ENCODE results near the gene NFIX.
"Not testable (repeated sequence)": the region's sequence is repeated elsewhere in the genome, so short reads cannot be mapped to it uniquely, and the experiment has no call there.

Gene NFIX

GRCh38 chr19:12959481-12959880 is 35.8 kb upstream of the NFIX start:
- no peak for DNase-seq

GRCh38 chr19:12965017-12965811 is 30.1 kb upstream of the NFIX start:
- peak; percentile 87 for DNase-seq

- no peak for DNase-seq
These were observed 29.5 kb upstream of the NFIX start for GRCh38 chr19:12965812-12966135.

GRCh38 chr19:12967907-12968306 is 27.4 kb upstream of the NFIX start:
- no peak for DNase-seq

GRCh38 chr19:12969292-12969988 is 25.8 kb upstream of the NFIX start, which contains the start of gene DAND5:
TSS of gene DAND5 (plus strand) at chr19:12969576. CDS start at chr19:12969661, 85 bp downstream.
- no peak for DNase-seq

GRCh38 chr19:12970070-12970820 is 25.0 kb upstream of the NFIX start:
- DNase-seq, result no peak

GRCh38 chr19:12973236-12973635 is 22.0 kb upstream of the NFIX start:
- DNase-seq, result no peak

- DNase-seq, result no peak
These were observed 20.7 kb upstream of the NFIX start for GRCh38 chr19:12974301-12975220.

GRCh38 chr19:12975221-12975741 is 20.0 kb upstream of the NFIX start:
- DNase-seq, result no peak

GRCh38 chr19:12976109-12976508 is 19.2 kb upstream of the NFIX start:
- not testable (repeated sequence) for DNase-seq

- DNase-seq, result no peak
These were observed 15.3 kb upstream of the NFIX start for GRCh38 chr19:12979974-12980373.

GRCh38 chr19:12982648-12983047 is 12.6 kb upstream of the NFIX start:
- no peak for DNase-seq

GRCh38 chr19:12983091-12983490 is 12.2 kb upstream of the NFIX start:
- no peak for DNase-seq

- peak; percentile 78 for DNase-seq
These were observed 11.6 kb upstream of the NFIX start for GRCh38 chr19:12983542-12984142.

- no peak for DNase-seq
These were observed 11.1 kb upstream of the NFIX start for GRCh38 chr19:12984143-12984627.

- no peak for DNase-seq
These were observed 10.6 kb upstream of the NFIX start for GRCh38 chr19:12984683-12985048.

GRCh38 chr19:12985049-12985776 is 10.1 kb upstream of the NFIX start:
- no peak for DNase-seq

GRCh38 chr19:12986726-12987125 is 8.5 kb upstream of the NFIX start:
- no peak for DNase-seq

GRCh38 chr19:12987190-12987589 is 8.1 kb upstream of the NFIX start:
- no peak for DNase-seq

- DNase-seq, result no peak
These were observed 7.5 kb upstream of the NFIX start for GRCh38 chr19:12987781-12988180.

- DNase-seq, result no peak
These were observed 4.8 kb upstream of the NFIX start for GRCh38 chr19:12990431-12990830.
